ENCODE data around the gene LDLRAD4.
A peak's percentile ranks its signal among the peaks of the same experiment; 100 is the strongest.

The LDLRAD4 gene

GRCh38 chr18:13206301-13206700 lies 12.3 kb upstream of the LDLRAD4 start:
- no peak for DNase-seq

DNA sequence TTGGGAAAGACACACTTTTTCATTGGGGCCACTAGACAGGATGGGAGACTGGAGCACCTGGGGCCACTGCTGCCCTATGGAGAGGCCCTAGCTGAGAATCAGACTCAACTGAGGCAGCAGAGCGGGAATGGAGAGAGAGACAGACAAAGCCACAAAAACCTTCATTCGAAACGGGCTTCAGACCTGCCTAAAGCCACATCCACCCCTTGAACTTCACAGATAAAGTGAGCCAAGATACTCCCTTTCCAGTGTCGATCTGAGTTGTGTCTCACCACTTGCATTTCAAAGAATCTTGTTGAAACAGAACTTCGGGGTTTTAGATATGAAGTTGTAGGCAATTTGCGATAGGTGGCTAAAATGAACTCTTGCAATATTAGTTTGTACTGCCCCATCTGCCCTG lies 11.3 kb upstream of the LDLRAD4 start:
- DNase-seq, result no peak

DNA sequence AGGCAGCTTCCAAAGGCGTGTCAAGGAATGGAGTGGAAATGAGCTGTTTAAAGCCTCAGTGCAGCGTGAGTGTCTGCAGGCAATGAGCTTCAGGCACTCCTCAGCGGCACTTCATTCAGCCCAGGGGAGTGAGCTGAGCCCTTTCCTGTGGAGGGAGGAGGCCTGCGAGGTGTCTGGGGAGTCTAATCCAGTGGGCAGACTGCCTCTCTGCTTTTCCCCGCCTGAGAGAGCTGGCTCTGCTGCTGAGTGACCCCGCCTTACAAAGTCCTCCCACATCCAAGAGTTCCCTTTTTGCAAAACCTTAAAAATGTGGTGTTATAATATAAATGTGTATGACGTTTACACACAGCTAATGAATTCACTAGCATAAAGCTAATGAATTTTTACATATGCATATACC lies 7.0 kb upstream of the LDLRAD4 start:
- no peak for DNase-seq

GRCh38 chr18:13213036-13213795 lies 5.3 kb upstream of the LDLRAD4 start:
- no peak for DNase-seq

GRCh38 chr18:13214609-13215008 lies 4.0 kb upstream of the LDLRAD4 start:
- no peak for DNase-seq

DNA sequence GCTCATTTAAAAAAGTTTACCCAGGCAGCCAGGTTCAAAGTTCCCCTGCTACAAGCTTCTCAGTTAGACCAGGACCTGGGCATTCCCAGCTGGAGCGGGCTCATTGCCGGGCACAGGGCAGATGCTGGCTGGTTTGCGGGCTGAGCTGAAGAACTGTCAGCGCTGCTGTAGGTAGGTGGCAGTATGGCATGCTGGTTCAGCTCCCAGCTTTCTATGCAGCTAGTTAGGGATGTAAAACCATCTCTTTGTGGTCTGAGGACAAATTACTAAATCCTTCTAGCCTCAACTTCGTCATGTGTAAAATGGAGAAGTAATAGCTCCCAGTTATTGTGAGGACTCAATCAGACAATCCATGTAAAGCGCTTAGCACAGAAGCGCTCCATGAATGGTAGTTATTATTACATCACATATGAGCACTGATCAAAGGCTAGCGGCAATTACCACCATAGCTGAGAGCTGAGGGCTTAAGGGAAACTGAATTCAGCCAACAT lies 2.4 kb upstream of the LDLRAD4 start:
- peak; percentile 63 for DNase-seq

GRCh38 chr18:13216711-13217465 lies 1.7 kb upstream of the LDLRAD4 start:
- peak; percentile 35 for DNase-seq

DNA sequence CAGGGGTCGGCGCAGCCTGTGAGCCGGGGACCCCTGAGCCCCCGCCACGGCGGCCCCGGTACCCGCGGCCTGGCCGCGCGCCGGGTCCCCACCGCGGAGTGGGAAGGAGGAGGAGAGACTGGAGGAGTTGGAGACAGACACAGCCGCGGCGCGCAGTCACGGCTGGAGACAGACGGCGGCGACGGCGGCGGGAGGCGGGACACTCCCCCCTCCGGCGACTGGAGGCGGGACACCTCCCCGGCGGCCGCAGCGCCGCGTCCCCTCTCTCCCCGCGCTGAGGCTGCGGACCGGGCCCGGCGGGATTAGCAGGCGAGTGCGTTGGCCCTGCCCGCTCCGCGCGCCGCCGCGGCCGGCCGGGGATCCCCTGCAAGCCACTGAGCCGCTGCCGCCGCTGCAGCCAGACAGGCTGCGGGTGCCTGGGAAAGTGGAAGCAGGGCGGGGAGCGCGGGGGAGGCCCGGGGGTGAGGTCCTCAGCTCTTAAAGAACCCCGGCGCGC lies 1.0 kb upstream of the LDLRAD4 start:
- peak; percentile 50 for DNase-seq

DNA sequence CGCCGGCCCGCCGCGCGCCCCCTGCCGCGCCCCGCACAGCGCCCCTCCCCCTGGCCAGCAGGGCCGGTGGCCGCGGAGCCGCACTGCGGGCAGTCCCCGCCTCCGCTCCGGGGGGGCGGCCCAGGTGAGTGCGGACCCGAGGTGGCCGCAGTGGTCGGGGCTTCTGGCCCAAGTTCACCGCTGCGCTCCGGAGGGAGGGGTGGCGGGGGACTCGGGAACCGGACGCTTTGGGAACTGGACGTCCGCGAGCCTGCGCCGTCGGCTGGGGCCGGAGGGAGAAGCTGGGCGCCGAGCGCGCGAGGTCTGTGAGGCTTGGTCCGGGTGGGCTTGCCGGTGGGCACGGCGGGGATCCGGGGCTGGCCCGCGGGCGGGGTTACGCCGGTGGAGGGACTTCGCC lies 591 bp upstream of the LDLRAD4 start:
- no peak for DNase-seq

- no peak for DNase-seq
Observed at GRCh38 chr18:13218997-13219396, 437 bp downstream of the LDLRAD4 start.

- DNase-seq, result no peak
Observed at GRCh38 chr18:13219593-13220159, 1.1 kb downstream of the LDLRAD4 start.

- DNase-seq, result no peak
Observed at GRCh38 chr18:13220361-13220991, 1.9 kb downstream of the LDLRAD4 start.

GRCh38 chr18:13221869-13222855 lies 3.6 kb downstream of the LDLRAD4 start:
- DNase-seq, result peak; percentile 96

- peak; percentile 97 for DNase-seq
Observed at GRCh38 chr18:13222856-13223281, 4.3 kb downstream of the LDLRAD4 start.

- no peak for DNase-seq
Observed at GRCh38 chr18:13223311-13224143, 5.0 kb downstream of the LDLRAD4 start.

GRCh38 chr18:13225261-13225660 lies 6.7 kb downstream of the LDLRAD4 start:
- DNase-seq, result no peak

- DNase-seq, result no peak
Observed at GRCh38 chr18:13226533-13227144, 8.1 kb downstream of the LDLRAD4 start.

DNA sequence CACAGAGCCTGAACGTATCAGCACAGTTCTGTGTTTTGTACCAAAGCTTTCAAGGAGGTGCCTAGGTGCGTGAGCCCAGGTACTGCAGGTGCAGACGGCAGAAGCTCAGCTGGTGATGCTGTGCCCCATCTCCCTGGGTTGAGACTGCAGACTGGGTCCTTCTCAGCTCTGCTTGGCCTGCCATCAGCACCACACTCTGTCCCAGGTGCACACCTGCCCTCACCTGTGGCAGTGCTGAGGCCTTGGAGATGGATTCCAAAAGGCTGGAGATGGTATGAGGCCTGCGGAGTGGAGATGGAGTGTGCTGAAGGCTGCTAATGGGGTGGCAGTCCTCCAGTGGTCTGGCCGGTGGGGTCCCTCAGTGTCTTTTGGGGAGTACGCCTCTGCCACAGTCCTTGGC lies 9.3 kb downstream of the LDLRAD4 start:
- no peak for DNase-seq

GRCh38 chr18:13229001-13229671 lies 10.6 kb downstream of the LDLRAD4 start:
- no peak for DNase-seq

- no peak for DNase-seq
Observed at GRCh38 chr18:13231151-13231550, 12.6 kb downstream of the LDLRAD4 start.

Data from COR-L47 (cell line).